Activated naive CD8-positive, alpha-beta T cell treated with anti-CD3 and anti-CD28 coated beads for 36 hours (primary cell): Measurements from ENCODE around the gene MTSS2. TPM values are rescaled to one million over a fixed set of nuclear protein-coding genes. Genes with fewer than 3 reads are reported as not detected.

Source experiments
- DNase-seq: peaks from one replicate; pipeline ENCODE4 v3.0.0; 2021
- H3K27ac Mint-ChIP-seq: one replicate; pipeline ENCODE4 v1.8.0; 2022; ENCODE audit warnings: mild to moderate bottlenecking, moderate library complexity, mixed read lengths
- H3K27me3 Mint-ChIP-seq: one replicate; pipeline ENCODE4 v1.8.0; 2022; ENCODE audit warnings: mild to moderate bottlenecking, mixed read lengths
- H3K36me3 Mint-ChIP-seq: one replicate; pipeline ENCODE4 v1.8.0; 2021; ENCODE audit warnings: mild to moderate bottlenecking, mixed read lengths
- H3K4me1 Mint-ChIP-seq: one replicate; pipeline ENCODE4 v1.8.0; 2021; ENCODE audit warnings: mixed read lengths
- H3K4me3 Mint-ChIP-seq: one replicate; pipeline ENCODE4 v1.8.0; 2022; ENCODE audit warnings: mild to moderate bottlenecking, moderate library complexity, mixed read lengths
- H3K9me3 Mint-ChIP-seq: one replicate; pipeline ENCODE4 v1.8.0; 2022; ENCODE audit warnings: mixed read lengths
- total RNA-seq, 2 experiments: library from RNA; stranded (reverse); gene quantifications; one replicate each; pipeline ENCODE4 v1.2.3, GENCODE V29; 2021

Gene MTSS2
- total RNA-seq, 2 experiments from 2014 or later = 6.9 to 9.2 TPM

DNA sequence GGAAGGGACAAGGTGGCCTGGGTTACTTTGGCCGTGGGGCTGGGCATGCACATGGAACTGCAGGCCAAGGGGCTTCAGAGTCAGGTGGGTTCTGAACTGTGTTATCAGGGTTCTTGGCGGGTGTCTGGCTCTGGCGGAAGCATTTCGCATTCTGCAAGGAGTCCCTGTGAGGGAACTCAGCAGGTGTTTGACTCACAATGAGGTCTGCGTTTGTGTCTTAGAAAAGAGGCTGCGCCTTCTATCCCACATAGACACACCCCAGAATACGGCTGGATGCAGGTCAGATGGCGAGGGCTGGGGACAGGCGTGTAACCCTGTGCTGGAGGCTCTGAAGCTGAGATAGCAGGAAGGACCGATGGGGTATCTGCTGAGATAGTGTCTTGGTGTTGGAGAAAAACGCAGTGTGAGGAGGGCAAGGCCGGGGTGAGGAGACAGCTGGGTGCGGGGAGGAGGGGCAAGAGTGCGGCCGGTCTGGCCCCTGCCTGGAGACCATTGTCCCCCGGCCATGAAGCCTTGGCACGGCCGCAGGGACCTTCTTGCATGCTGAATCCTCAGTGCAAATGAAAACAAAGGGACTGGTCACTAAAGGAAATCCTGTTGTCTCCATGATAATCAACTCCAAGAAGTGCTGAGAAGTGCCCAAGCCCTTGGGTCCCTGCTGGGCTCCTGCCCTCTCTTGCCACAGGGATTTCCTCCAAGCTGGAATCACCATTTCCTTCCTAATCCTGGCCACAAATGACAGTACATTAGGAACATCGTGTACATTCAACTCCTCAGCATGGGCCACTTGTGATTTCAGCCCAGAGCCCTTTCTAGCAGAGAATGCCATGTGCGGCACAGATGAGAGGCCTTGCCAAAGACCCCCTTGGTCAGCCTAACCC lies 22.8 kb upstream of the MTSS2 start:
- Mint-ChIP-seq H3K27me3 (no peaks in the 10 kb centered on the region), H3K27ac (no peak overlapping the region), H3K9me3 (no peaks in the 10 kb centered on the region), H3K36me3 (no peaks in the 10 kb centered on the region), H3K4me3 (no peak overlapping the region), H3K4me1 (peaks cover 5% of the 10 kb centered on the region)
- DNase-seq = no peak

DNA sequence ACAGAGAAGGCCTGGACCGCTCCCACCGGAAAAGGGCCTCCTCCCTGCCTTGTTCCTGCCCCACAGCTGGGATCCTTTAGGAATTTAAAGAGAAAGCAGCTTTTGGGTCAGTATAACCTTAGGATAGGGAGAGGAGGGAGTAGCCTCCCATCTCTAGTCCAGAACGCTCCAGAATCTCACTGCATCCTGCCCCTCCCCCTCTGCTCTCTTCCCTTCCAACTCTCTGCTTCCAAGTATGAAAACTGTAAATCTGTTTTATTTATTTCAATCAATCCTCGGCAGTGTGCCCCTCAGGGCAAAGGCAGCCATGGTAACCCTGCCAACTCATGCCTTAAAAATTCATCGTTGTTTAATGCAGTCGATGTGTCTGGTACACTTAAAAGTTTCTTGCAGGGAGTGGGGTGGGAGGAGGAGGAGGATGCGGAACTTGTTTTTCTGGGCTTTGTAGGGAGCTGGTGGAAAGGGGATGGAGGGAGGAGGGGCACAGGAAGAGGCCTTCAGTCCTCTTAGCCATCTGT lies 21.2 kb upstream of the MTSS2 start:
- no peaks in the 10 kb centered on the region for H3K27me3 Mint-ChIP-seq
- H3K27ac Mint-ChIP-seq = no peak overlapping the region
- H3K9me3 Mint-ChIP-seq = no peaks in the 10 kb centered on the region
- H3K4me3 Mint-ChIP-seq = no peak overlapping the region
- DNase-seq = no peak
- peaks cover 5% of the 10 kb centered on the region for H3K4me1 Mint-ChIP-seq
- H3K36me3 Mint-ChIP-seq = no peaks in the 10 kb centered on the region

DNA sequence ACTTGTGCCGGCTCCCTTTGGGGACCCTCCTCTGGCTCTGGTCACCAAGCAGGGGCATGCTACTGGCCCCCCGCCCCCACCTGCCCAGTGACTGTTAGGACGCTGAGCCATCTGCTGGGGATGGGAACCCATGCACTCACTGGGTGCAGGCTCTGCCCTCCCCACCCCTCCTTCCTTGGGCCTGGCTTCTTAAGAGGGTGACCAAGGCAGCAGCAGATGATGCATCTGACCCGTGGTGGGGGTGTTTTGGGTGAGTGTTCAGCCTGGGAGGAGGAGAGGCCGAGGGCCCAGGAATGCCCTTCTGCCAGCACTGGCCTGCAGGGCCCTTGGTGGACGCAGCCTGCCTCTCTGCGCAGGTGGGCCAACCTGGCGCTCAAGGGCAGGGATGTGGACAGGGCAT lies 19.2 kb upstream of the MTSS2 start:
- Mint-ChIP-seq H3K27me3 (no peaks in the 10 kb centered on the region), H3K4me3 (no peak overlapping the region), H3K36me3 (no peaks in the 10 kb centered on the region), H3K4me1 (no peaks in the 10 kb centered on the region), H3K27ac (no peak overlapping the region), H3K9me3 (no peaks in the 10 kb centered on the region)
- DNase-seq = no peak

DNA sequence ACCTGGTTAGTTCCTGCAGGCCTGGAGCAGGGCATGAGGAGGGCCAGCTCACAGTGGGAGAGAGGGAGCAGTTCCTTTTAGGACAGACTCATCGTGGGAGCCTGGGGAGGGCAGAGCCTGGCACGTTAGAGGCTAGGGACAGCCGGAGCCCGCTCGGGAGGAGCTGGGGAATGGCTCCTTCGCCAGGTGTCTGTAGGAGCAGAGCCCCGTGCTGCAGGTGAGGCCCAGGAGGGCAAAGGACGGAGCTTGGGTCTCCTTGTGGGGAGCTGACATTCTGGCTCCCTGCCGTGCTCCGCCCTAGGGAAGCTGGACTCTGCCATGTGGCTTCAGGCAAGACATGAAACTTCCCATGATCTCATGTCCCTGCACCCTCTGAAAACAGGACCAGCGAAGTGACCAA lies 18.7 kb upstream of the MTSS2 start:
- Mint-ChIP-seq H3K4me1 (no peaks in the 10 kb centered on the region), H3K36me3 (no peaks in the 10 kb centered on the region), H3K4me3 (no peak overlapping the region), H3K27ac (no peak overlapping the region), H3K27me3 (no peaks in the 10 kb centered on the region), H3K9me3 (no peaks in the 10 kb centered on the region)
- DNase-seq = no peak

DNA sequence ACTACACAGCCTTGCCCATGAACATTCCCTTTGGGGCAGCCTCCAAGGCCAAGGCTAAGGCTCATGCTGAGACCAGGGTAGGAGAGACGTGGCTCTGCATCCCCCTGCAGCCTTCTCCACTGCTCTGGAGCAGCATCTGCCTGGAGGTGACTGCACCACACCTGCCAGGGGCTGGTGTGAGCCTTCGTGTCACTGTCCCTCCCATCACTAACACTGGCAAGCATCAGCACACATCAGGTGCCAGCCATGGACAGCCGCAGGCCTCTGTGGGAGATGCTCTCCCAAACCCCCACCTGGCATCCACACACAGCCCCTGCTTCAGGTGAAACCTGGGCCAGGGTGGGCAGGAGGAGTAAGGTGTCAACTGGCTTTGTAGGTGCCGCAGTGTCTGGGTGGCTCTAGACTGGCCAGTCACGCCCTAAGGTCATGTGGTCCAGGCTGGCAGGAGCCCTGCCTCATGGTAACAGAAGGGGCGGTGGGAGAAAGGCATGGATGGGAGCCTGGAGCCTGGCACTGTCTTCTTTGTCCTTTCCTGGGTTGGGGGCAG lies 18.1 kb upstream of the MTSS2 start:
- peaks cover 3% of the 10 kb centered on the region for H3K4me1 Mint-ChIP-seq

DNA sequence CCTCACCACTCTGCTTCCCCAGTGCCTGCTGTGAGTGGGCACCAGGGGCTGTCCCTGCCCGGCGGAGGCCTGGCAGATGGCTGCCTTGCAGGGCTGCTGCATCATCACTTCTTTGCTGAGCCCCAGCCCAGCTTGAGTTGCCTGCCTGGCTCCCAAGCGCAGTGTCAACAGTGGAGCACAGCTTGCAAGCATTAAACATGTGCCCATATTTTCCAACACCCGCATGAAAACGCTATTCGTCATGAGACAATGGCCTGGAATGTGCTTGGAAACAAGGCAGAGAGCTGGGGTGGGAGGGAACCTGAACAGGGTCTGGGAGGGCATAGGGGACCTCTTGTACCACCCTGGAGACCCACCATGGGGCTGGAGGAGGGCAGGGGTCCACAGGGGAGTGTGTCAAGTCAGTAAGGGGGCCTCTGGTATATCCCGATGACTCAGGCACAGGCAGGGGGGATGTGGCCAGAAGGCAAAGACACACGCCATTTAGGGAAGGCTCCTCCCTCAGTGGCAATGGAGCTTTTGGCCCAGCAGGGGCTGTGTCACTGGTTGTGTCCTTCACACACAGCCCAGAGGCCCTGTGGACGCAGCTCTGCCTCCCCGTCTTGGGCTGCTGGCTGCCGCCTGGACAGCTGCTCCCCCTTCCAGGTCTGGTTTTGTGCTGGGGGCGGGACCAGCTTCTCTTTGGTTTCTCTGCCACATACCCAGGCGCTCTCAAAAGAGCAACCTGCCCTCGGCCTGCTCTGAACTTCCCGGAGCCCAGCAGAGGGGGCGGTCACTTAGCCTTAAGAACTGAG lies 17.4 kb upstream of the MTSS2 start:
- Mint-ChIP-seq H3K27ac (no peak overlapping the region), H3K36me3 (no peaks in the 10 kb centered on the region), H3K4me1 (peaks cover 4% of the 10 kb centered on the region), H3K9me3 (no peaks in the 10 kb centered on the region), H3K4me3 (no peak overlapping the region), H3K27me3 (no peaks in the 10 kb centered on the region)
- no peak for DNase-seq

More for the DNA sequence above, 18.1 kb upstream of the MTSS2 start:
- Mint-ChIP-seq H3K27ac (no peak overlapping the region), H3K36me3 (no peaks in the 10 kb centered on the region), H3K4me3 (no peak overlapping the region), H3K27me3 (no peaks in the 10 kb centered on the region), H3K9me3 (no peaks in the 10 kb centered on the region)
- no peak for DNase-seq

DNA sequence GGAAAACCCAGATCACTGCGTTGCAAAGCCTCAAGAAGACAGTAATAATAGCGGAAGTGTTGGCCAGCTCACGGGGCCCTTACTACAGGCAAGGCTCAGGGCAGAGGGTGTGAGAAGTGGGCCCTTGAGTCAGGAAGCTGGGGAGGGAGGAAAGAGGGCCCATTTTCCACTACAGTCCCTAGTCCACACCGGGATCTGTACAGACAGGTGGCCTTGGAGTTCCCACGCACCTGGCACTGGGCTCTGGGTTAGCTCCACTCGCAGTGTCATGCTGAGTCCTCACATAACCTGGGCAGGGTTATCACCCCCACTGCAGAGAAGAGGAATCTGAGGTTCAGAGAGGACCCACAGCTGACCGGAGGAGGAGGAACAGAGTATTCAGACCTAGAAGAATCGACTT lies 16.8 kb upstream of the MTSS2 start:
- no peak overlapping the region for H3K4me3 Mint-ChIP-seq
- H3K9me3 Mint-ChIP-seq = no peaks in the 10 kb centered on the region
- H3K27me3 Mint-ChIP-seq = no peaks in the 10 kb centered on the region
- peaks cover 1% of the 10 kb centered on the region for H3K36me3 Mint-ChIP-seq
- H3K27ac Mint-ChIP-seq = no peak overlapping the region
- peaks cover 8% of the 10 kb centered on the region for H3K4me1 Mint-ChIP-seq
- DNase-seq = no peak

DNA sequence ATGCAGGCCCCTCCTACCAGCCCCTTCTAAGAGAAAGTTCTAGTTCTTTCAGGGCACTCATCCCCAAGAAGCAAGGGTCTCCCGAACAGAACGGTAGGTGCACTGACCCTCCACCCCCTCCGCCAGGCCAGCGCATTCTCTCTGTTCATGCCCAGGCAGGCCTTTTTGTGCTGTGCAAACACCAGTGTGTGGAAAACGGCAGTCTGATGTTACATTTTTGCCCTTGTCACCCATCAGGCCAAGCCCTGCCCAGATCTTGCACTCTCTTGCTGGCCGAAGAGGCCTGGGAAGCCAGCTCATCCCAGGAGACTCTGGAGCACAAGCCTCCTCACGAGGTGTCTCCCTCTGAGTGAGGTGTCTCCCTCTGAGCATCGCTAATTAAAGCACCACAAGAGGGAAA lies 16.1 kb upstream of the MTSS2 start:
- Mint-ChIP-seq H3K4me1 (peaks cover 13% of the 10 kb centered on the region), H3K4me3 (no peak overlapping the region), H3K27me3 (no peaks in the 10 kb centered on the region), H3K27ac (no peak overlapping the region), H3K9me3 (no peaks in the 10 kb centered on the region), H3K36me3 (peaks cover 1% of the 10 kb centered on the region)
- no peak for DNase-seq

DNA sequence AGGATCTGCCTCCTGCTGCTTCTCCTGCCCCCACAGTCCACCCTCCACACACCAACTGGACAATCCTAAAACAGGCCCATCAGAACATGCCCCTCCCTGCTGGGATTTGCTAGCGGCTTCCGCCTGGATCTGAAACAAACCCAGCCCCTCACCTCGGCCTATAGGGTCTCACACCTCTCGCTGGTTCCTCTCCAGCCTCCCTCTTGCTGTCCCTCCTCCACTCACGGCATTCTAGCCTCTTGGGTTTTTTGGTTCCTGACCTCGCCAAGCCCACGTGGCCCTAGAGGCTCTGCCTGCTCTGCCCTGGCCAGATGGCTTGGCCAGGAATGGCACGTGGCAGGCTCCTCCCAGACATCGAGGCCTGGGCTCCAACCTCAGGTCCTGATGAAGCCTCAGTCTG lies 15.7 kb upstream of the MTSS2 start:
- Mint-ChIP-seq H3K4me1 (peaks cover 17% of the 10 kb centered on the region), H3K27me3 (no peaks in the 10 kb centered on the region), H3K27ac (no peak overlapping the region), H3K36me3 (peaks cover 1% of the 10 kb centered on the region), H3K9me3 (no peaks in the 10 kb centered on the region), H3K4me3 (no peak overlapping the region)
- no peak for DNase-seq

DNA sequence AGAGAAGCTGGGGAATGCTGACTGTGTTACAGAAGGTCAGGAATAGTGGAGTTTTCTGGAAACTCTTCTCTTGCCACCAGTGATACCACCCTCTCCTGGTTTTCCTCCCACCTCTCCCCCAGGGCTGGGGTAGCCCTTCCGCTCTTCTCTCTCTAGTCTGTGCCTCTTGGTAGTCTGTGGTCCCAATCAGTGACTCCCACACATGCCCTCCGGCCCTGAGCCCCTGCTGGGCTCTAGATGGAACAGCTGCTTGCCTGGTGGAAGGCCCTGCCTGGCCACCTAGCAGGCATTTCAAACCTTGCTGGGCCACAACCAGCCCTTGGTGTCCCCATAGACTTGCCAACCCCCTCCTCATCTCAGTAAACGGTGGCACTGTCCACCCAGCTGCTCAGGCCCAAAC lies 15.2 kb upstream of the MTSS2 start:
- Mint-ChIP-seq H3K4me3 (no peak overlapping the region), H3K27me3 (no peaks in the 10 kb centered on the region), H3K9me3 (no peaks in the 10 kb centered on the region), H3K36me3 (peaks cover 1% of the 10 kb centered on the region), H3K4me1 (peaks cover 23% of the 10 kb centered on the region), H3K27ac (peak overlapping the region; percentile 16)
- no peak for DNase-seq

DNA sequence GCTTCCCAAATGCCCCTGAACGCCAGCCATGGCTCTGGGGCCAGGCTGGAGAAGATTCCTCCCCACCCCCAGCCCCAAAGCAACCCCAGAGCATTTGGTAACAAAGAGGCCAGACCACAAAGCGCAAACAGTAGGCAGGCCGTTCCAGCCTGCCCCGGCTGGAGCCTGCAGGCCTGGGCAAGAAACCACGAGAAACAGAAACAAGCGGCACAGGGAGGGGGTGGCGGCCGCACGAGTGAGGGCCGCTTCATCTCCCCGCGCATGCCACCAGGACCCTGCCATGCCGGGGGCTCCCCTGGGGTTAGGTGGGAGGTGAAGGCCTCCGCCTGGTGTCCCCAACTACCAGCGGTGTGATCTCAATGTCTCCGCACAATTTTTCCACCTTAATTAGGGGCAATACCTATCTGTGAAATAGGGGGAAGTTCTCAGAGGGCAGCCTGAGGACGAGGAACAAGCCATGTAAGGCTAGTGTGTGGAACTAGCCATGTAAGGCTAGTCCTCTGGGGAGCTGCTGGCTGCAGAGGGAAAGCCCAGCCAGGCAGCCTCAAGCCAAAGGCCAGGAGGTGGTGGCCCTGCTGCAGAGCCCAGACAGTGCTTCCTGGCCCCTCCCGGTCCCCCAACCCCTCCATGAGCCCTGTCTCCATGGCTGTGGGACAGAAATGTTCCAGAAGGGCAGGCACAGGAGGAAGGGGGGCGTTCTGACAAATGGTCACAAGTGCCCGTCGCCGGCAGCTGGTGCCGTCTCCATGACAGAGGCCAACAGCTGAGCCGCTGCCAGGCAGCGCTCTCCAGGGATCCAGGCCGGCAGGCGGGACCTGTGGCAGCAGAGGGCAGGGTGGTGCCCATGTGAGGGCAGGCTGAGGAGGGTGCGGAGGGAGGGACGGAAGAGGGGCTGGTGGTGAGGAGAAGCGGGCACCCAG lies 14.5 kb upstream of the MTSS2 start:
- no peak overlapping the region for H3K27ac Mint-ChIP-seq
- DNase-seq = no peak
- peaks cover 1% of the 10 kb centered on the region for H3K36me3 Mint-ChIP-seq
- H3K27me3 Mint-ChIP-seq = no peaks in the 10 kb centered on the region
- H3K9me3 Mint-ChIP-seq = no peaks in the 10 kb centered on the region
- no peak overlapping the region for H3K4me3 Mint-ChIP-seq
- H3K4me1 Mint-ChIP-seq = peaks cover 30% of the 10 kb centered on the region

DNA sequence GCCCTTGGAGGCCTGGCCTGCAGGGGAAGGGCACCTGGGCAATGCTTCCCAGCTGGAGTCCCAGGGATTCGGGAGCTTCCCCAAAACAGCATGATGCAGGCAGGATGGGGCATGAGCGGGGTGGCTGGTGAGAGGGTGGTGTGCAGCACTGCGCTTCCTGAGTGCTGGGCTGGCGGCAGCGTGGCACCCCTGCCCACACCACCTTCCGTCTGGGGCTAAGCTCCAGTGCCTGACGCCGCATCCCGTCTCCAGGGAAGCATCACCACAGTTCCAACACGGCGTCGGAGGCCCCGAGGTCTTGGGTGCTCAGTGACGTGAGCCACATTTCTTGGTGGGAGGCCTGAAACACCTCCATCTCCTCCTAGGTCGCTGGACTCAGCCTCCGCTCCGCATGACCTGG lies 13.8 kb upstream of the MTSS2 start:
- H3K9me3 Mint-ChIP-seq = no peaks in the 10 kb centered on the region
- H3K4me3 Mint-ChIP-seq = no peak overlapping the region
- H3K27me3 Mint-ChIP-seq = no peaks in the 10 kb centered on the region
- peaks cover 1% of the 10 kb centered on the region for H3K36me3 Mint-ChIP-seq
- DNase-seq = no peak
- no peak overlapping the region for H3K27ac Mint-ChIP-seq
- H3K4me1 Mint-ChIP-seq = peaks cover 31% of the 10 kb centered on the region

DNA sequence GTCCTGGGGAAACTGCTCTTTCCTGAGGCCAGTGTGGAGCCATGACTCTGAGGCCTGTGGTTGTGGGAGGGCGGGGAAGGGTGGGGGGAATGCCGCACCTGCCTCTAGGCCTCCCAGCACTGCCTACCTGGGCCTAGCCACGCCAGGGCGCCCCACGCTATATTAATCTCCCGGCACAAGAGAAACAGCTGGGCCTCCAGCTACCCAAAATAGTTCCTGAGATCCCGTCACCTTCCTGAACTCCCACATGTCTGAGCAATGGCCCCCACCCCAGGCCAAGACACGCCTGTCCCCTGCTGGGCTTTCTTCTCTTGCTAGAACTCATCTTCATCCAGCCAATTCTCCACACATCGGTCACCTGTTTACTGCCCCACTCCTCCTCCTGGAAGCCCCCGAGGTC lies 13.0 kb upstream of the MTSS2 start:
- H3K27ac Mint-ChIP-seq = no peak overlapping the region
- peaks cover 1% of the 10 kb centered on the region for H3K36me3 Mint-ChIP-seq
- no peak for DNase-seq
- no peaks in the 10 kb centered on the region for H3K9me3 Mint-ChIP-seq
- no peak overlapping the region for H3K4me3 Mint-ChIP-seq
- peaks cover 31% of the 10 kb centered on the region for H3K4me1 Mint-ChIP-seq
- H3K27me3 Mint-ChIP-seq = no peaks in the 10 kb centered on the region

DNA sequence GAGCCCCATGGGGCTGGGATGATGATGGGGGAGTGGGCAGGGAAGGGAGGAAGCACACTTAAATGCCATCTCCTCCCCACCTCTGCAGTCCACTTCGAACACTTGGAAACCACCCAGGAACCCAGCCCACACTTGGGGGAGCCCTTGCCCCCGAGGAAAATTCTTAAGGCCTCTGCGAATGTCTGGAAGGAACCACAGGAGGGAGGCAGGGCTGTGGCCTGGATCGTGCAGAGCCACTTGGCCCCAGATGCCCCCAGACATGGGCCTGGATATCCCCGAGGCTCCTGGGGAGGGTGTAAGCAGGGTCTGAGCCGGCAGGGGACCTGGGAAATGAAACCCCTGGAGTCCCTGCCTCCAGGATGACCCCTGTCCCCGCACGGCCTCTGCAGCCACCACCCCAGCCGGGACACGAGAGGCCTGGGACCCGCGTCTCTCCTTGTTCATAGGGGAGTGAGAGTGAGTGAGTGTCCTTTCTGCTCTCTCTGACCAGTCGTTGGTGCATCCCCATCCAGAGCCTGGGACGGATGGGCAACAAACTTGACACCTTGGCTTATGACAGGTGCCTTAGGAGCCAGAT lies 11.8 kb upstream of the MTSS2 start:
- Mint-ChIP-seq H3K27ac (peak overlapping the region; percentile 47), H3K27me3 (no peaks in the 10 kb centered on the region), H3K4me1 (peaks cover 34% of the 10 kb centered on the region), H3K4me3 (no peak overlapping the region), H3K36me3 (peaks cover 1% of the 10 kb centered on the region), H3K9me3 (no peaks in the 10 kb centered on the region)
- no peak for DNase-seq
